HG03064 (cell line): ENCODE data around the gene TANGO6.

Experiments
- ATAC-seq: cut with Tn5 transposase; IDR thresholded peaks from one replicate; pipeline ENCODE4 v1.9.1; 2021; ENCODE audit warnings: low read depth; ENCODE audit not compliant: unreplicated experiment

Gene TANGO6

DNA sequence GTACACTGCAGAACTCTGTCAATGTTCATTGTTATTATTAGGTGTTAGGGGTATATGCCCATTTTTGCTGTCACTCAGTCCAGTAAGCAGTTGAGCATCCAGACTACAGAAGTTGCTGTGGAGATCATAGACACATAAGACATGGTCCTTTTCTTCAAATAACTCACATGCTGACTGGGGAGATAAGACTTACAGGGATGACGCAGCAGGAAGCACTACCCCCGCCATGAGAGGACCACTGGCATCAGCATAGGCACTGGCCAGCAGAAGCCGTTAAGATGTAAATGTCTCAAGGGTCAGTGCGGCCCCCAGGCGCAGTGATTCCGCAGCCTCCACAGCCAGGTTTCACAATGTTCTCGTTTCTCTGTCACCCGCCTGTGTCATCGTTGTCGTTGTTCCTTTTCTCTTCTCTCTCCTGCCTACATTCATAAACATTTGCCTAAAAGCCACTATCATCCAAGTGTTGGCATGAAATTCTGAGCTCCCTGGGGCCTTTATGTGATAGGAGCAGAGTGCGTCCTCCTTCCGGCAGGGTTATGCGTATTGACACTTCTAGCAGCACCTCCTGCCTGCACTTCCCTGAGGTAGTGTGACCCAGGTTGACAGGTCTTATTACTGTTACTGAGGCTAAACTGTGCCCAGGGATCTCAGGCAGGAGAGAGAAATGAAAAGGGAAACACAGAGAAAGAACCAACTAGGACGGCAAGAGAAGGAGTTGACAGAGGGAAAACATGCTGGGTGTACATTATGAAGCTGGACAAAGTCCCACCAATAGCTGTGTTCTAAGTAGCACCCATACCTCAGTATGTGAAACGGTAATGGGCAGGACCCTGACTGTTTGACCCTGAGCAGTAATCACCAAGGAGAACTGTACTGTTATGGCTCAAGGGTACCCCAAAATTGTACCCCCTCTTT lies 17.9 kb downstream of the TANGO6 start:
- ATAC-seq = no peak

DNA sequence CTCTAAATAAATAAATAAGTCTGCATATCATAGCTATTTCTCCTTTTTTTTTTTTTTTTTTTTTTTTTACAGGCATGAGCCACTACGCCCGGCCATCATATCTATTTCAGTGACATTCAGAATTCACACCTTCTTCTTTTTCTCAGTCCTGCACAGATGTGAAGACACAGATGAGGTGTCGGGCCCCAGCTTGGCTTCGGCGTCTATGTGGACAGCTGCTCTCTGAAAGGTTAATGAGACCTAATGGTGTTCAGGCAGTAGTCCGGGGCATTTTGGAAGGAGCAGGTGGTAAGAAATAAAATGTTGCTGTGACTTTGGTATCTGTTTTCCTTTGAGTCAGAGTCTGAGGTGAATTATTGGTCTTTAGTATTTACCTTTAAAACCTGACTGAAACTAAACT lies 23.6 kb downstream of the TANGO6 start:
- ATAC-seq = no peak

DNA sequence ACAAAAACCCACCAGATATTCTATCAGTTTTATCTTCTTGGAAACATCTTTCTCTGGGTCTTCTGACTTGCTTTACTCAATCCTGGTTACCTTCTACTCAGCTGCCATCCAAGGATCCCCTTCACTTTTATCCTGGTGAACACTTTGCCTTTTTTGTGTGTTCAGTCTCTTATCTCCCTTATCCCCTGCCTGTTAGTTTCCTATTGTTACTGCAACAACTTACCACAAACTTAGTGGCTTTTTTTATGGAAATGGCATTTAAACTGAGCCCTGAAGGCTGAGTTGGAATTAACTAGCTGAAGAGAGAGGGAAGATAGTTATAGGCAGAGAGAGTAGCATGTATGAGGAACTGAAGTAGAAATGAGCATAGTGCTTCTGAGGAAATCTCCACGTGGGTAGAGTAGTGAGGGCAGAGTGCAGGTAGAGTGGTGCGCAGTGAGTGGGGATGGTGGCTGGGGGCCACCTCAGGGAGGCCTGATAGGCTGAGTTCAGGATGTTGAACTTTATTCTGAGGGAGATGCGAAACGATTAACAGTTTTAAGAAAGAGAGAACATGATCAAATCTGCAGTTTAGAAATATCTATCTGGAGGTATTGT lies 26.3 kb downstream of the TANGO6 start:
- no peak for ATAC-seq

DNA sequence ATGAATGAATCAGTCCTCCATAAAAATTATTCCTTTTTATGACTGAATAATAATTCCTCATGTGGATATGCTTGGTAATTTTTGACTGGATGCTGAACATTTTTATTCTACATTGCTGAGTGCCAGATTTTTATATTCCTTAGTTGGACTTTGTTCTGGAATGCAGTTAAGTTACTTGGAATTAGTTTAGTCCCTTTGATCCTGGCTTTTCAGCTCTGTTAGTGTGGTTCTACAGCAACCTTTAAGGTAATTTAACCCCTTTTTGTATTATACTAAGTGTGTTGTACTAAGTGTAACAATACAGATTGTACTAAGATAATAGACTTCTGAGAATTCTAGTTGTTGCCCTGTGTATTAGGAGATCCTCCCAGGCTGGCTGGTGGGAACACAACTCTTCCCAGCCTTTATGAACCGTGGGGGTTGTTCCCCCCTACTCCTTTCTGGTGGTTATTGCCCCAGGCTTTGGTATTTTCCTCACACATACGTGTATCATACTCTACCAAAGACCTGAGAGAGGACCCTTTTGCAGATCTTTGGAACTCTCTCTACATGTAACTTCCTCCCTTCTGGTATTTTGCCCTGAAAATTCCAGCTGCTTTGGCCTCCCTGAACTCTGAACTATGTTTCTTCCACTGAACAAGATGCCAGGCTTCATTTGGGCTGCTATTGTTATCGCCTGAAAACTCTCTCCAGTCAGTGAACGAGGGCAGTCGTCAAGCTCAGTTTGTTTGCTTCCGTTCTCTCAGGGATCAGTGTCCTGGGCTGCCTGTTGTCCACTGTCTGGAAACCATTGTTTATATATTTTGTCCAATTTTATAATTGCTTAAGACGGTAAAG lies 30.5 kb downstream of the TANGO6 start:
- ATAC-seq = no peak

DNA sequence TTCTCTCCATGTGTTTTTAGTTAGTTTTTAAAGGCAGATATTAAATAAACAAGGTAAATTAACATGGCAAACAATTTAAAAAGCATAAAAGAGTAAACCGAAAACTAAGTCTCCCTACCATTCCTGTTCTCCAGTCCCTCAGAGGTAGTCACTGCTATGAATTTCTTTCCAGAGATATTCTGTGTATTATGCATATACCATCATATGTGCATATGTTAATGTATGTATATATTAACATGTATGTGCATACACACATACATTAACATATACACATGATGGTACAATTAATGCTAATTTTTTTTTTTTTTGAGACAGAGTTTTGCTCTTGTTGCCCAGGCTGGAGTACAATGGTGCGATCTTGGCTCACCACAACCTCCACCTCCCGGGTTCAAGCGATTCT lies 32.5 kb downstream of the TANGO6 start:
- no peak for ATAC-seq

DNA sequence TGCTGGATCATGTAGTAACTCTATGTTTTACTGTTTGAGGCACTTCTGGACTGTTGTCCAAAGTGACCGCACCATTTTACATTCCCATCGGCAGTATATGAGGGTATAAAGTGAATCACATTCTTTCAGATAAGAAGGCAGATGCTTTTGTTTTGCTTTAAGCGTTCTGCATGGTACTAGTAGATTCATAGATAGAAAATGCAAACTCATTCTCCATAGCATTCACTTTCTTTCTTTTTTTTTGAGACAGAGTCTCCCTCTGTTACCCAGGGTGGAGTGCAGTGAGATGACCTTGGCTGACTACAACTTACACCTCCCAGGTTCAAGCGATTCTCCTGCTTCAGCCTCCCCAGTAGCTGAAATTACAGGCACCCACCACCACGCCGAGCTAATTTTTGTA lies 40.4 kb downstream of the TANGO6 start:
- no peak for ATAC-seq

DNA sequence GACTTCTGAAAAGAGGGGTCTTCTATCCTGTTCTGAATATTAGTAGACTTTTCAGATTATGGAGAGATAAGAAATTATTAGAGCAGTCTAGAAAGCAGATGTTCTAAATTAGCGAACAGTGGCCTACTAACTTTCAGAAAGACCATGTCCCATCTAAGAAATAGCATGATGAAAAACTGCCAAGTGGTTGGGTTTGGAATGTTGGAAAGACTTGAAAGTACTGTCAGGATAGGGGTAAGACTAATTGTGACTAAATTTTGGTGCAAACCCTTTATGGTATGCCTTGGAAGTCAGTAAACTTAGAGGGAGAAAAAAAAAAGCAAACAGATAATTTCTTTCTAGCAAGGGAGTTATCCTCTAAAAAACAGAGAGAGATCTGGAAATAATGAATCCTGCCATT lies 41.1 kb downstream of the TANGO6 start:
- no peak for ATAC-seq

DNA sequence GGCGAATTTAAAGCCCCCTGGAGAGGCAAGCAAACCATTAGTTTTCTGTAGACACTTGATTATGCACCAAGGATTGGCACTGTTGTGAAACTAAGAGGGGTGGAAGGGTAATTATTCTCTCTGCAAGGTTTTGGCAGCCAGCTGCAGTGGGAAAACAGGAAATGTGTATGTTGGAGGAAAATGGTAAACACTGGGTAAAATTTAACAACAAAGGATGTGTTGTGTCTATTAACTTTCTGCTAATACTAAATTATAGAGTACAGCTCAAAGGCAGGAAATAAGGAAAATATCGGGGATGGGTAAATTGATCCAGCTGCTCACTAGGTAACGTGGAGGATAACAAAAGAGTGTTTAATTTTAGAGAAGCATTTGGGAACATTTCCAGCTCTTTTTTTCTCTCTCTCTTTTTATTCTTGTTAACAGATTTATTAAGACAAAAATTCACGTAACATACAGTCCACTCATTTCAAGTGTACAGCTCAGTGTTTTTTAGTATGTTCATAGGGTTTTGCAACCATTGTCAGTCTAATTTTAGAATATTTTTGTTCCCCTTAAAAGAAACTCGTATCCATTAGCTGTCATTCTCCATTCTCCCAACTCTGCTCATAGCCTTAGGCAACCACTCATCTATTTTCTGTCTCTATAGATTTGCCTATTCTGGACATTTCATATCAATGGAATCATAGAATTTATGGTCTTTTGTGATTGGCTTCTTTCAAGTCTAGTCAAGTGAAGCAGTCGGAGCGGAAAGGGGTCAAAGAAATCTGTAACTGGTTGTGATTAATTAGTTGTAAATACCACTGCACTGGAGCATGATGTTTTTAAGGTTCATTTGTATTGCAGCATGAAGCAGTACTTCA lies 41.8 kb downstream of the TANGO6 start:
- ATAC-seq = no peak

DNA sequence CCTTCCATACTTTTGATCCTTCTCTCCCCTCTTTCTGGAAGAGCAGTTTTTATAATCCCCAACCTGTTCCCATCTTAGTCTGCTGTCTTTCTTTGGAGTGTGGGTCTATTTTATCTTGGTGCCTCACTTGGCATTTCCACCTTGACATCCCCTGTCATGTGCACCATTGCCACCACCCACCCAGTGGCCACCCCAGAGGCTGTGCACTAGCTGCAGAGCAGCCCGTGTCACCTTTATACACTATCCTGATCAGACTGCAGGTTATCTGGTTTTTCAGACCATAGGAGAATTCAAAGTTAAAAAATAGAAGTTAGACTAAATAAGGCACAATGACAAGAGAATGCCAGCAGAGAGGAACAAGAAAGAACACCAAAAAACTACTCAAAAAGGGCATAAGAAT lies 43.8 kb downstream of the TANGO6 start:
- no peak for ATAC-seq

DNA sequence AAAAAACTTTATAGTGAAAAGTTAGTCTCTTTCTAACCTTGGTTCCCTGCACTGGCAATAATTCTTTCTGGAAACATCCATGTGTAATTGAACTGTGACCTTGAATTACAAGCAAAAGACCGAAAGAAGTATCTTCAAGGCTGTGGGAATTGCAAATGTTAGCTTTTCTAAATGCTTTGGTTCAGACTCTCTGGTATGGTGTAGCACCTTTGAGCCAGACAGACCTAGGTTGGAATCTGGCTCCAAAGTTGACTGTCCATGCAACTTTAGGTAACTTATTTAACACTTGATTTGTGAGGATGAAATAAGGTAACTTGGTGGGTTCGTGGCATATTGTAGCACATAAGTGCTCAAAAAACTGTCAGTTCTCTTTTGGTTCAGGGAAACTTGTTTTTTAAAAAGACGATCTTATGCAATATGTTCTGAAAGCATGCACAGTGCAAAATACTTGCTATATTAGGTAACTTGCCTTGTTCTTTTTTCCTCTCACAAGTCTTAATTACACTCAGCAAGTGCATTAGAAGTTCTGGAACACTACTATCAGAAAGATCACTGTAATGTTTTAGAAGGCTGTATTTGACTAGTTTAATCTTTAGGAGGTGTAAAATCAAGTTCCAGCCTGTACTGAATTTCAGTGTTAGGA lies 46.3 kb downstream of the TANGO6 start:
- no peak for ATAC-seq

DNA sequence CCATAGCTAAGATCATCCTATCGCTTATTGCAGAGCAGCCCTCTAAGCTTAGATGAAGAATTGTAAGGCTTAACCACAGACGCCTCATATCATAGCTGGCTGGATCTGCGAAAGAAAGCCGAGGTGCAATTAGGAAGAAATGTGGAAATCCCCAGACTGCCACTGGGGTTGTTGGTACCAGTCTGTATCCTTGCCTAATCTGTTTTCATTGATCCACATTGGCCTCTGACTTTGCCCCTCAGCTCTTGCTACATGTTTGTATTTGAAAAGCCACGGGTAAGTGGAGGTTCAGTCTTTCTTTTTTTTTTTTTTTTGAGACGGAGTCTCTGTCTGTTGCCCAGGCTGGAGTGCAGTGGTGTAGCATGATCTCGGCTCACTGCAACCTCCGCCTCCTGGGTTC lies 48.9 kb downstream of the TANGO6 start:
- no peak for ATAC-seq

DNA sequence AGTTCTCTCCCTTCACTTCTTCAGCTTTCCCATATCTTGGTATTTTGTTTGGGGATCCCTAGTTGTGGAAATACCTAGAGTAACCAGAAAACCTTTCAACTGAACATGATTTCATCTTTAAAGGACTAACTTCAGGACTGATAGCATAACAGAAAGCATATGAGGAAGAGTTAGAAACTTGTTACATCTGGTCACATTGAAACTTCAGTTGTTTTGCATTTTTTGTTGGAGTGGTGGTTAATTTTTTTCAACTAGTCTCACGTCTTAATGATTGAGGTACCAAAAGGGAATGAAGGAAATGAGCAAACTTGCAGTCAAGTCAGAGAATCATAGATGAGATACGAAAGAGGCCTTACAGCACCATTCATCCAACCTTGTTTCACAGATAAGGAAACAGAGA lies 49.6 kb downstream of the TANGO6 start:
- no peak for ATAC-seq

DNA sequence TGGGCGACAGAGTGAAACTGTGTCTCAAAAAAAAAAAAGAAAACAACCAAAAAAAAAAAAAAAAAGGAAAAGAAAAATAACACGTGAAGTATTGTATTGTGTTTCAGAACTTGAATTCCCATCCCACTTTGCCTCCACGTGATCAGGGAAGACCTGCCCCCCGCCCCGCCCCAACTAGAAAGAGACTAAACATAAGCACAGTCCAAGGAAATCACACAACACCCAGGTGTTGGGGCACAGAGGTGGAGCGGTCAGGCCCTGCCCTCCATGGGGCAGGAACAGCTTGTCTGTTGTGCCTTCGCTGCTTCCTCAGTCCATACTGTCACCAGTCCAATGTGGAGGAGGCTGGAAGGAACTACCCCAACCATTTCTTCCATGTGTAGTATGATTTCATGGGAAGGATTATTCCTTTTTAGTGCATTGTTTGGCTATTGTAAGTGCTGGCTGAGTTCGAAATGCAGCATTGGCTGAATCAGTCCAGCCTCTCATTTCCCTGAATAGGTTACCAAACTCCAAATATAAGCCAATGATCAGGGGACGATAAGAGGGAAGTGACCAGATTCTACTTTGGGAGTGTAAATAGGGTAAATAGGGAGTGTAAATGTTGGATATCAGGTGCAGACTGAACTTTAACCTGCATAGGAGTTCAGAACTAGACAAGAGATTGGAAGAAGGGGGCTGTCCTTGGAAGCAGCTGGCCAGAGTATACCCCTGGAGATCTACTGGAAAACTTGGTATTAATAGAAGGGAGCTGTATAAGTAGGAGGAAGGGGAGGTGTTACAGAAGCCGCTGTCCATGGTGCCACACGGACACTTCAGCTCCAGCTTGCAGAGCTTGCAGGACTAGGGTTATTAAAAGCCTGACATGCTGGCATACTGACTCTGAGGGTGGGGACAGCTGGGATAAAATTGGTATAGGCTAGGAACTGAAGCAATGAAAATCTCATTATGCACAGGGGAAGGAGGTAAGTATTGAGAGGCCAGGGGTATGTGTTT lies 50.7 kb downstream of the TANGO6 start:
- ATAC-seq = no peak

DNA sequence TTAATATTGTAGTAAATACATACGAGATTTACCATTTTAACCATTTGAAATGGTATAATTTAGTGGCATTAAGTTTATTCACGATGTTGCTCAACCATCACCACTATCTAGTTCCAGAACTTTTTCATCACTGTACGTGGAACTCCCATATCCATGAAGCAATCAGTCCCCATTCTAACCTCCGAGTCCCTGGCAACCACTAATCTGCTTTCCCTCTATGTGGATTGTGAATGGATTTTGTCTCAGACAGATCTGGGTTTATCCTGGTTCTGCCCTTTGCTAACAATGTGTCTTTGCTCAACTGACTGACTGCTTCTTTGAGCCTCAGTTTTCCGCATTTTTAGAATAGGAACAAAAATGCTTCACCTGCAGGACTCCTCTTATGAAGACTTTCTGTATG lies 51.4 kb downstream of the TANGO6 start:
- ATAC-seq = no peak

DNA sequence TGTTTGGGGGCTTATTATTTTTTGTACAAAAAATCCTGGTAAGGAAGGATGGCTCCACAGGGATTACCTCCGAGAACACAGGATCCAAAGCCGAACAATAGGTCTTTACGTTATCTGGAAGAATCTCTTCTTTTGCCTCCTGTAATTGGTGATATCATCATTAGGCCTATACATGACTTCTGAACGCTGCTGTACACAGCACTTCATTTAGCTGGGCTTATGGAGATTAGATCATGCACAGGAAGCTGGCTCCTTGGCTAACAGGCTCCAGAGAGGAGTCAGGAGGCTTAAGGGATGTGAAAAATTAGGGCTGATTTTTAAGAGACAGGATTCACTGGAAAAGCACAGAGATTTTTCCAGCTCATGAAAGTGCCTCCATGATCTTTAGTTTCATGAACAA lies 54.7 kb downstream of the TANGO6 start:
- no peak for ATAC-seq

DNA sequence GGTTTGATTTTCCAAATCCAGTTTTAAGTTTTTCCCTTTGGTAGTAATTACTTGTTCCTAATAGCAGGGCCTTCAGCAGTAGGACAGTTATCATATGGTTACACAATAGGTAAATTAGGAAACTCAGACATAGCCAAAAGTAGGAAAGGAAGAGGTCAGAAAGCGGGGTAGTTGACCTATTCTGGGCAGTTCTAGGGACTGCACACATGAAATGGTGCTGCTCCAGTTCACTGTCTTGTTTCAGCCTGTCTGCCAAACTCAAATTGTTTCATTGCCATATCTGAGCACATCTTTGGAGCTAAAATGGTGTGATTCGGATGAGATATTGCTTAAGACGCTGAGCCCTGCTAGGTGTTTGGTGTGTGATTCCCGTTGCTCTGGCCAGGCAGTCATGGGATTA lies 56.7 kb downstream of the TANGO6 start:
- ATAC-seq = no peak

DNA sequence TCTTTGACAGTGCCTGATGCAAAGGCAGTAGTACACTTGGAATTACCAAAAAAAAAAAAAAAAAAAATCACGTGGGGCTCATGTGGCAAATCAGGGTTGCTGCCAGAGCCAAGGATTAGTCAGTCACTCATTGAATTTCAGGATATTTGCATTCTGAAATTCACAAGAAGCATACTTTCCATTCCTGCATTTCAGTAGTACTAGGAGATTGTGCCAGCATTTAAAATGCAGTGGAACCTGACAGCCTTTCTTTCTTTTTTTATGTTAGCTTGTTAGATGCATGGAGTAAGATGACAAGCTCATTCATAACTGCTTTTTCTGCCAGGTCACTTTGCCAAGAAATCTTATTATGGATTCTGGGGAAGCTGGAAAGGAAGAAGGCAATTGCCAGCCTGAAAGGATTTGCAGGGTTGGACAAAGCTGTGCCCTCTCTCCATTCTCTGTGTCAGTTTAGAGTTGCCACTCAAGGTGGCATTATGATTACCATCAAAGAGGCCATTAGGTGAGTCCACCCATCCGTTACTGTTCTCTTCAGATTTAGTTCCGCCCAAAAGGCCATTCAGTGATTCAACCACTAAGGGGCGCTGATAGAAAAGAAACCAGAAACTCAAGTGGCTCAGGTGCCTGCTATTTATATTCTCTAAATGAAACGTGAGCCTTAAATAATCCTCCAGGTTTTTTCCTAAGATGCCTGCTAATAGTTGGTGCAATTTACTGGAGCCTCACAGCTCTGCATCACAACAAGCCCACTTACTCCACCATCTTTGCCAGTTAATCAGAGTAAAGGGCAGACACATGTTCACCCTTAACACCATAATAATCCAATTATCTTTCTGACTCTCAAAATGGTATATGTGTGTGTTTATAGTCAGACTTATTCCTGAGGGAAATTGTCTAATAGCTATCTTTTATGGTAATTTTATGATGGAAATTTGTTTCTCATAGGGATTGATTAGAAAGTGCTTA lies 59.0 kb downstream of the TANGO6 start:
- no peak for ATAC-seq

DNA sequence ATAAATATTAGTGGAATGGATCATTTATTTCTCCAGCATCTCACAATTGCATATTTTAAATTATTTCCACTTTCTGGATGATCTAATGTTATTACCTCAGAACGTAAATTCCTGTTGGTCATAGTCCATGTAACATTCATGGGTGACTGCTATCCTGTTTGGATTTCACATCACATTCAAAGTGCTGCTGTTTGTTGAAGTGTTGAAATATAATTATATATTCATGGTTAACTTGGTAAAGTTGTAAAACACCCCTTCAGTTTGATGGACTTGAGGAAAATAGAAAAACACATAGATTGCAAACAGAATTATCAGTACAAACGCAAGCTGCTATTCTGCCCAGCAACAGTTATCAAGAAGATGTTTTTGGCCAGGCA lies 59.6 kb downstream of the TANGO6 start:
- no peak for ATAC-seq
